HEK293T (cell line): ENCODE data around the gene TRIOBP.
"Not testable (repeated sequence)": the region's sequence is repeated elsewhere in the genome, so short reads cannot be mapped to it uniquely, and the experiment has no call there.

ENCODE experiments used
- ARNT ChIP-seq: fragments of 450-650 bp; IDR thresholded peaks from 2 replicates; pipeline ENCODE4 v1.6.1; 2017; ENCODE audit warnings: mild to moderate bottlenecking
- BHLHE40 ChIP-seq: fragments of 450-650 bp; IDR thresholded peaks from 2 replicates; pipeline ENCODE4 v1.6.1; 2016; ENCODE audit warnings: mild to moderate bottlenecking, moderate library complexity, borderline replicate concordance
- CTBP1 ChIP-seq: fragments of 450-650 bp; IDR thresholded peaks from 2 replicates; pipeline ENCODE4 v1.6.1; 2016; ENCODE audit warnings: borderline replicate concordance
- FOXK2 ChIP-seq: fragments of 450-650 bp; IDR thresholded peaks from 2 replicates; pipeline ENCODE4 v1.6.1; 2016; ENCODE audit warnings: mild to moderate bottlenecking
- FOXM1 ChIP-seq: fragments of 450-650 bp; IDR thresholded peaks from 2 replicates; pipeline ENCODE4 v1.6.1; 2017; ENCODE audit warnings: mild to moderate bottlenecking, borderline replicate concordance
- HDGF ChIP-seq: fragments of 450-650 bp; IDR thresholded peaks from 2 replicates; pipeline ENCODE4 v1.6.1; 2017; ENCODE audit warnings: antibody characterized with exemption, borderline replicate concordance
- NFRKB ChIP-seq: fragments of 450-650 bp; IDR thresholded peaks from 2 replicates; pipeline ENCODE4 v1.6.1; 2016; ENCODE audit warnings: mild to moderate bottlenecking, moderate library complexity
- SP1 ChIP-seq: fragments of 450-650 bp; IDR thresholded peaks from 2 replicates; pipeline ENCODE4 v1.6.1; 2017
- SUZ12 ChIP-seq: fragments of 450-650 bp; IDR thresholded peaks from 2 replicates; pipeline ENCODE4 v1.6.1; 2016; ENCODE audit warnings: mild to moderate bottlenecking
- TARDBP ChIP-seq: fragments of 450-650 bp; IDR thresholded peaks from 2 replicates; pipeline ENCODE4 v1.6.1; 2016

GRCh38 chr22:37694131-37694530 lies 2.7 kb upstream of the TRIOBP start:
- TF ChIP-seq SP1, CTBP1, SUZ12, FOXK2, TARDBP, HDGF, BHLHE40, NFRKB, ARNT, FOXM1: not testable (repeated sequence)
